Naive thymus-derived CD4-positive, alpha-beta T cell (primary cell): ENCODE results near the gene CD36. TPM values are rescaled to one million over a fixed set of nuclear protein-coding genes. Genes with fewer than 3 reads are reported as not detected.

Experiments used
- ATAC-seq: fragments of 150-1000 bp; cut with Tn5 transposase; 2 replicates; pipeline ENCODE4 v1.10.0; 2021; ENCODE audit warnings: mild to moderate bottlenecking, moderate library complexity
- CTCF ChIA-PET: fragments of 350-600 bp; sonication (Branson Sonifier 250); formaldehyde crosslinking; loops from one replicate; lab custom pipeline; 2021; ENCODE audit warnings: antibody characterized with exemption; lab: Charles Lee
- POLR2A ChIA-PET: fragments of 350-600 bp; sonication (Branson Sonifier 250); formaldehyde crosslinking; loops from one replicate; lab custom pipeline; 2021; ENCODE audit warnings: antibody characterized with exemption, inconsistent platforms; lab: Charles Lee
- DNase-seq, 9 donors: peaks; one replicate each; pipeline versions ENCODE4 v3.0.0 to v3.0.0-alpha.2; 2020 to 2022; ENCODE audit warnings: mixed read lengths in 1 of 9
- H3K27ac ChIP-seq: one replicate; pipeline ENCODE4 v1.7.0; 2013; ENCODE audit warnings: mild to moderate bottlenecking, low read depth, low read length, moderate library complexity
- H3K27me3 ChIP-seq, 2 donors: one replicate each; pipeline ENCODE4 v1.7.0; 2013; ENCODE audit warnings: low read length in 2 of 2, mild to moderate bottlenecking in 2 of 2, moderate library complexity in 2 of 2; ENCODE audit not compliant: control insufficient read depth in 2 of 2, insufficient read depth in 2 of 2
- H3K36me3 ChIP-seq, 3 experiments: 1 replicate in 2 of 3; 2 replicates in 1 of 3; pipeline ENCODE4 v1.7.0; 2013; ENCODE audit warnings: low read length in 3 of 3, mild to moderate bottlenecking in 3 of 3, moderate library complexity in 1 of 3; ENCODE audit not compliant: insufficient read depth in 3 of 3, control insufficient read depth in 2 of 3
- H3K4me1 ChIP-seq, 2 donors: one replicate each; pipeline ENCODE4 v1.7.0; 2013; ENCODE audit warnings: low read length in 2 of 2, mild to moderate bottlenecking in 2 of 2, moderate library complexity in 1 of 2; ENCODE audit not compliant: control insufficient read depth in 2 of 2, insufficient read depth in 2 of 2
- H3K4me3 ChIP-seq: 2 replicates; pipeline ENCODE4 v1.7.0; 2013; ENCODE audit warnings: mild to moderate bottlenecking, low read length
- H3K9me3 ChIP-seq, 3 experiments: 1 replicate in 2 of 3; 2 replicates in 1 of 3; pipeline ENCODE4 v1.7.0; 2013; ENCODE audit warnings: low read length in 3 of 3; ENCODE audit not compliant: control insufficient read depth in 2 of 3
- H3K27ac Mint-ChIP-seq, 9 donors: one replicate each; pipeline ENCODE4 v1.8.0; 2020 to 2022; ENCODE audit warnings: mixed read lengths in 9 of 9, mild to moderate bottlenecking in 8 of 9, moderate library complexity in 5 of 9, inconsistent platforms in 2 of 9
- H3K27me3 Mint-ChIP-seq, 5 donors: one replicate each; pipeline ENCODE4 v1.8.0; 2021 to 2022; ENCODE audit warnings: mixed read lengths in 5 of 5, mild to moderate bottlenecking in 1 of 5
- H3K36me3 Mint-ChIP-seq, 5 donors: one replicate each; pipeline ENCODE4 v1.8.0; 2020 to 2022; ENCODE audit warnings: mixed read lengths in 5 of 5, mild to moderate bottlenecking in 3 of 5, inconsistent platforms in 1 of 5
- H3K4me1 Mint-ChIP-seq, 7 donors: one replicate each; pipeline ENCODE4 v1.8.0; 2020 to 2022; ENCODE audit warnings: mixed read lengths in 7 of 7, mild to moderate bottlenecking in 3 of 7, inconsistent platforms in 1 of 7
- H3K4me3 Mint-ChIP-seq, 10 donors: one replicate each; pipeline ENCODE4 v1.8.0; 2020 to 2022; ENCODE audit warnings: mild to moderate bottlenecking in 10 of 10, mixed read lengths in 10 of 10, moderate library complexity in 6 of 10, inconsistent platforms in 2 of 10
- H3K9me3 Mint-ChIP-seq, 11 donors: one replicate each; pipeline ENCODE4 v1.8.0; 2020 to 2022; ENCODE audit warnings: mixed read lengths in 11 of 11, mild to moderate bottlenecking in 4 of 11, inconsistent platforms in 1 of 11, moderate library complexity in 1 of 11
- intact Hi-C, 2 donors: fragments of 100-400 bp; cut with micrococcal nuclease; formaldehyde crosslinking; loops; one replicate each; pipeline ENCODE4 v1.15.1; 2023
- polyA plus RNA-seq, 2 donors: library from polyadenylated mRNA; unstranded; fragments of 300-500 nt; fragmentation: Illumina TruSeq; gene quantifications; one replicate each; pipeline ENCODE4 v1.2.3, GENCODE V29; 2021
- total RNA-seq, 6 experiments: library from RNA in 5 of 6; stranded (reverse) in 5 of 6; gene quantifications; 1 replicate in 5 of 6; 2 replicates in 1 of 6; pipeline ENCODE4 v1.2.3 and lab custom pipeline; 2021 to 2026

The CD36 gene
- total and polyA plus RNA-seq, 7 experiments from 2014 or later = 0.16 to 109 (median 4.2) TPM; not detected in 1

DNA sequence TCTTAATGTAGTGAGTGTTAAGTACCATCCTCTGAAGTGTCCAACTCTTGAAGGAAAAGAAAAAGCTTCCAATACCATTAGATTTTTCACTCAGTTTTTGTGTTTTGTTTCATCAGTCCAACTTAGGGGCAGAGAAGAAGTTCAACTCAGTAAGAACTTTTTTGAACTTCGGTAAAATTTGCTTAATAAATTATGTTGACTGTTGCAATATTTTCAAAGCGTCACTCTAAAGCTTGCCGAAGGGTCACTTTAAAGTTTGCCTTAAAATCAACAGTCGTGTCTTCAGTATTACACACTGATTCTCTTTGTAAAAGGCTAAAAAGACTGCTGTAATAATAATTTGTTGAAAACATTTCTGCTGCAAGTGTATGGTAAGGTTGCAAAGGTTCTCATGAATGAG, 17.6 kb downstream of the CD36 start:
- no peak overlapping the region for H3K27ac ChIP-seq
- ATAC-seq = no peak
- ChIA-PET POLR2A (no interaction called here), CTCF (no interaction called here)
- DNase-seq = no peak
- Mint-ChIP-seq H3K9me3 (no peaks in the 10 kb centered on the region), H3K36me3 (no peaks in the 10 kb centered on the region), H3K4me3 (no peak overlapping the region), H3K27me3 (peaks cover 0 to 6% (median 0%) of the 10 kb centered on the region in 5 donors), H3K4me1 (no peaks in the 10 kb centered on the region), H3K27ac (no peak overlapping the region)
- no peaks in the 10 kb centered on the region for H3K27me3 ChIP-seq
- intact Hi-C loops = loop anchor here in 1 of 2 donors (10.0 kb wide), 1 partner anchor 1381 kb away; no protein-coding TSS in a partner anchor
- no peak overlapping the region for H3K4me3 ChIP-seq
- H3K36me3 ChIP-seq = no peaks in the 10 kb centered on the region
- H3K4me1 ChIP-seq = no peaks in the 10 kb centered on the region
- no peaks in the 10 kb centered on the region for H3K9me3 ChIP-seq

DNA sequence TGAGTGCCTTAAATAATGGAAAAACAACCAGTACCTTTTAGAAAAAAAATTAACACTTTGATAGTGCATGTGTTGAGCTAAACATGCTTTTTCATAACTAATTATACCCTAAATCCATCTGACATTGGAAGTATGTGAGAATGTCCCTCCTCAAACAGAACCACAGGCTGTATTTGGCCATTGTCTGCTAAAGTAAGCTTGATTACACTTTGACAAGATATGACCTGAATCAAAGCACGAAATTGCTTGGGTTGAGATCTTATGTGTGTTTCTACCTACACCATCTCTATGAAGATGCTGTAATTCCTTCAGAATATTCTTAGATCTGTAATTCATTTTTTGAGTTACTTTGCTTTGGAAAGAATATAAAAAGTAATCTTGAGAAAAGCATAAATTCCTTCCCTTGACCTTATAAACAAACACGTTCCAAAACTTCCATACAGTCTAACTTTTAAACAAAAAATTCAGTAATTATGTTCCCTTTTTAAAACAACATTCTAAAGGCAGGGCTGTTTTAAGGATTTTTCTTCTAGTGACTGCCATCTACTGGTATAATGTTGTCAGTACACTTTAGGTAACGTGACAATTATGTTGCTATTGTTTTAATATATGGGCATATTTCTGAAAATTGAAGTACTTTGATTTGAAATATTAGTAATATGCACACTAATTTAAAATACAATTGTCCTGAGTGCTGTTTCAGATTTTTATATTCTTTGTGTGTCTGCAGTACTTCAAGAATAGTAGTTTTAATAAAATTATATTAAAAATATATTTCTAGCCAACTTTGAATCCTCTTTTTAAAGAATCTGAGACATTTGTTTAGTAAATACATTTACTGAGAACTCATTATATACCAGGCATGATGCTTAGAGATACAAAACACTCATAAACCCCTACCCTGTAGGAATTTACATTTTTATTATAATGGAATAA, 20.9 kb downstream of the CD36 start:
- DNase-seq (peak in 4 of 9 donors; percentile 1 to 16 (median 14)), ATAC-seq (peak; percentile 58)
- no peak overlapping the region for H3K4me3 Mint-ChIP-seq
- intact Hi-C loops = loop anchor here (1.0 to 10.0 kb wide), 4 partner anchors 231 to 1385 kb away; no protein-coding TSS in a partner anchor
- no peaks in the 10 kb centered on the region for H3K4me1 Mint-ChIP-seq
- Histone ChIP-seq H3K27ac (no peak overlapping the region), H3K9me3 (no peaks in the 10 kb centered on the region), H3K4me3 (no peak overlapping the region), H3K36me3 (no peaks in the 10 kb centered on the region), H3K27me3 (no peaks in the 10 kb centered on the region), H3K4me1 (no peaks in the 10 kb centered on the region)
- ChIA-PET CTCF (interaction anchor here (0.9 to 1.4 kb wide), 2 partner anchors 9 to 599 kb away, joined by 4 to 5 read pairs; no protein-coding TSS in a partner anchor), POLR2A (interaction anchor here (1.1 kb wide), 1 partner anchor 19 kb away, joined by 3 read pairs; no protein-coding TSS in a partner anchor)
- no peak overlapping the region for H3K27ac Mint-ChIP-seq
- no peaks in the 10 kb centered on the region for H3K36me3 Mint-ChIP-seq
- H3K9me3 Mint-ChIP-seq = no peaks in the 10 kb centered on the region
- H3K27me3 Mint-ChIP-seq = peaks cover 0 to 6% (median 0%) of the 10 kb centered on the region in 5 donors

DNA sequence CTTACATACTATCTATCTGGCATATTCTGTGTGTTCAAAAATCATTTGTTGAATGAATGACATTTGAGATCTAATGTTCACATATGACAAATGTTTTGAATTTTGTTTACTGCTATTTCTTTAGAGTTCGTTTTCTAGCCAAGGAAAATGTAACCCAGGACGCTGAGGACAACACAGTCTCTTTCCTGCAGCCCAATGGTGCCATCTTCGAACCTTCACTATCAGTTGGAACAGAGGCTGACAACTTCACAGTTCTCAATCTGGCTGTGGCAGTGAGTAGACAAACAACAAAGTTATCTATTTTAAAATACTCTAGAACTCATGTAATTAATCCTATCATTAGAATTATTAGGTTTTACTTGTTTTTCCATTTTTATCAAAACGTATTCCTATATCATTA, 22.5 kb downstream of the CD36 start:
- ATAC-seq = no peak
- CTCF ChIA-PET = no interaction called here
- no peaks in the 10 kb centered on the region for H3K4me1 ChIP-seq
- intact Hi-C loops = no loop called here
- no peaks in the 10 kb centered on the region for H3K36me3 ChIP-seq
- H3K27me3 Mint-ChIP-seq = peaks cover 0 to 6% (median 0%) of the 10 kb centered on the region in 5 donors
- no peaks in the 10 kb centered on the region for H3K9me3 ChIP-seq
- no peak for DNase-seq
- POLR2A ChIA-PET = no interaction called here
- no peaks in the 10 kb centered on the region for H3K9me3 Mint-ChIP-seq
- no peaks in the 10 kb centered on the region for H3K4me1 Mint-ChIP-seq
- H3K27me3 ChIP-seq = no peaks in the 10 kb centered on the region
- H3K27ac ChIP-seq = no peak overlapping the region
- no peak overlapping the region for H3K4me3 Mint-ChIP-seq
- no peak overlapping the region for H3K4me3 ChIP-seq
- no peaks in the 10 kb centered on the region for H3K36me3 Mint-ChIP-seq
- H3K27ac Mint-ChIP-seq = no peak overlapping the region

DNA sequence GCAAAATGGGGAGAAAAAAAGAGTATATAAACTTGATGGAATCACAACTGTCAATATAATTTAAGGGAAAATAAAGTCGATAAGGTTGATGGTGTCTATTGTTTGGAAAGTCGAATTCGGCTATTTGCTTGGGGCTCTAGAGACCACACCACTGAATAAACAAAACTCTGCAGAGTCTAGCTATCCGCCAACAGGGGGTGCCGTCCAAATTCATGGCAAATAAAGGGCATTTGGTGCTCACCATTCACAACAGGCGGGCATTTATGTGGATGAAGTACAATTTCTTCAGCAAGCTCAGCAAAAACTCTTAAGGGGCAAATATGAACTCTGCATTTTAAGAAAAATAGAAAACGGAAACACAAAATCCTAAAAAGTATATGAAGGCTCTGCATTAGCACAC, 23.3 kb downstream of the CD36 start:
- intact Hi-C loops = no loop called here
- H3K4me3 ChIP-seq = no peak overlapping the region
- H3K27ac ChIP-seq = no peak overlapping the region
- no peak for DNase-seq
- Mint-ChIP-seq H3K9me3 (no peaks in the 10 kb centered on the region), H3K4me1 (no peaks in the 10 kb centered on the region), H3K27ac (no peak overlapping the region), H3K4me3 (no peak overlapping the region), H3K27me3 (peaks cover 0 to 6% (median 0%) of the 10 kb centered on the region in 5 donors), H3K36me3 (no peaks in the 10 kb centered on the region)
- CTCF ChIA-PET = no interaction called here
- H3K9me3 ChIP-seq = no peaks in the 10 kb centered on the region
- H3K27me3 ChIP-seq = no peaks in the 10 kb centered on the region
- ATAC-seq = no peak
- no peaks in the 10 kb centered on the region for H3K4me1 ChIP-seq
- POLR2A ChIA-PET = no interaction called here
- no peaks in the 10 kb centered on the region for H3K36me3 ChIP-seq

DNA sequence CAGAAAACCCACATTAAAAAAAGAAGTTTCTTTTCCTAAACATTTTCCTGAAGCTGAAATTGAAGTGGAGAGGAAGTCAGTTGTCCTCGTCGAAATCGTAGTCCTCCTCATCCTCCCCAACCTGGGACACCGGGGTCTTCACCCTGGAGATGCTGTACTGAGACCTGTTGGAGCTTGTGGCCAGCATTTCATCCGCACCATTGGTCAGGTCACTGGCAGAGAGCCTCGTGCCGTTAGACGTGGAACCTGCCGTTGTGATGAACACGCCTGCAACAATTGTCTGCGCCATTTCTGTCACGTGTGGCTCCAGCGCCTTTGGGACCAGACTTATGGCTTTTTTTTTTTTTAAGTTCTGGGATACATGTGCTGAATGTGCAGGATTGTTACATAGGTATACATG, 23.8 kb downstream of the CD36 start:
- POLR2A ChIA-PET = no interaction called here
- H3K27ac Mint-ChIP-seq = no peak overlapping the region
- Histone ChIP-seq H3K27ac (no peak overlapping the region), H3K4me3 (no peak overlapping the region), H3K4me1 (no peaks in the 10 kb centered on the region), H3K27me3 (no peaks in the 10 kb centered on the region), H3K9me3 (no peaks in the 10 kb centered on the region), H3K36me3 (no peaks in the 10 kb centered on the region)
- no peaks in the 10 kb centered on the region for H3K9me3 Mint-ChIP-seq
- intact Hi-C loops = no loop called here
- peaks cover 0 to 6% (median 0%) of the 10 kb centered on the region in 5 donors for H3K27me3 Mint-ChIP-seq
- H3K4me3 Mint-ChIP-seq = no peak overlapping the region
- H3K4me1 Mint-ChIP-seq = no peaks in the 10 kb centered on the region
- no peaks in the 10 kb centered on the region for H3K36me3 Mint-ChIP-seq
- ATAC-seq (no peak), DNase-seq (no peak)
- CTCF ChIA-PET = no interaction called here

DNA sequence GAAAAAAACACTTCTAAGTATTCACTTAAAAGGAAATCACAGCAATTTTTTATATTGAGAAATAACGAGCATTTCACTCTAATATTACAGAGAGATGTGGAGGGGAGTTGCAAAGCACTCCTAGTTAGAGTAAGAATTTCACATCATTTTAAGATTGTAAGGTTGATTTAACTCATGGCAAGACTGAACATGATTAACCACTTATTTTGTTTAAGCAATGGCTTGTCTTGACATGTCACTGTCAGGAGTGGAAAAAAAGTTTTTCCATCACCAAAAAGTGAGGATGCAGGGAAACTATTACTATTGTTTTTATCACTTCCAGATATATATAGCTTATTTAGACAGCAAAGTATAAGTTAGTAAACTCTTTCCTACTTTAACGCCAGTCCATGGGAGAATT, 27.1 kb downstream of the CD36 start:
- CTCF ChIA-PET = interaction anchor here (0.9 kb wide), 1 partner anchor 10 kb away, joined by 5 read pairs; no protein-coding TSS in a partner anchor
- Histone ChIP-seq H3K9me3 (no peaks in the 10 kb centered on the region), H3K4me3 (no peak overlapping the region), H3K27ac (no peak overlapping the region), H3K36me3 (no peaks in the 10 kb centered on the region), H3K27me3 (no peaks in the 10 kb centered on the region), H3K4me1 (no peaks in the 10 kb centered on the region)
- ATAC-seq = no peak
- DNase-seq = no peak
- Mint-ChIP-seq H3K27ac (no peak overlapping the region), H3K9me3 (no peaks in the 10 kb centered on the region), H3K27me3 (peaks cover 0 to 5% (median 0%) of the 10 kb centered on the region in 5 donors), H3K4me3 (no peak overlapping the region), H3K4me1 (no peaks in the 10 kb centered on the region), H3K36me3 (no peaks in the 10 kb centered on the region)
- POLR2A ChIA-PET = no interaction called here
- intact Hi-C loops = no loop called here
